ENCODE measurements around the gene GPC3.

- TF ChIP-seq EP300 (IDR thresholded peaks at IDR 0.05), result no peak
- TF ChIP-seq CTCF (IDR thresholded peaks at IDR 0.05), result no peak
Measured at GRCh38 chrX:133630362-133630761, 355.0 kb downstream of the GPC3 start.

Measured in stomach (tissue), 4 donors.